HG02759 (cell line): ENCODE measurements around the gene KANK4.

Source experiments
- ATAC-seq: cut with Tn5 transposase; IDR thresholded peaks from one replicate; pipeline ENCODE4 v1.9.1; 2021; ENCODE audit warnings: mild to moderate bottlenecking, moderate library complexity; ENCODE audit not compliant: unreplicated experiment

KANK4 gene

DNA sequence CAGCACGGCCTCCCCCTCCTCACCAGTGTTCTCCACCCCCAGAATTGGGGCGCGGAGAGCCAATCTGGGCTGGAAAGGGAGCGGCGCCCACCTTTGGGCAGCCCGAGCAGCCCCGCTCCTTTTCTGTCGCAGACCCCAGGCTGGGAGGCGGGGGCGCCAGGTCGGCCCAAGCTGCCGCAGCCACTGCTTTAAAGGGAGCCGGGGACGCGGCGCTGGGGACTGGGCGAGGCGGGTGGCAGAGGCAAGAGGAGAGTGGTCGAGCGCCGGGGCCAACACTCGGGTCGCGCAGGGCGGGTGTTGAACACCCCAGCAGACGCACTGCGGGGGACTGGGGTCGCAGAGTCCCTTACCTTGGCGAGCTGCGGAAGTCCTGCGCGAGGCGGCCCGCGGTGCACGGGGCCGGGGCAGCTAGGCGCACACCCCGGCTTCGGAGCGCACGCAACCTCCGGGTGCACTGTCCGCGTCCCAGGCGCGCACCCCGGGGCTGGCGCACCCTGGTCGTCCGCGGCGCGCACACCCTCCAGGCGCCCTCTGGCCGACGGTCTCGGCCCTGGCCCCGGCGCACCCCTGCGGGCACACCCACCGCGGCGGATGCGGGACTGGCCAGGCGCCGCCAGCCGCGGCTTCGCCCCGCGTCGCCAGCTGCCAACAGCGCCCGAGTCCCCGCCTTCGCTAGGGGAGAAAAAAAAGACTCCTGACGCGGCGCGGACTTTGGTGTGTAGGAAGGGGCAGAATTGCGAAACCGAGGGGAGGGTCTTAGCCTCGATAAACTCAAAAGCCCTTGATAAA, at the start of gene KANK4:
TSS of gene KANK4 (minus strand) at position 679 of the 789 bp plus-strand sequence. CDS start 37,870 bp downstream, outside the sequence.
- ATAC-seq = no peak

DNA sequence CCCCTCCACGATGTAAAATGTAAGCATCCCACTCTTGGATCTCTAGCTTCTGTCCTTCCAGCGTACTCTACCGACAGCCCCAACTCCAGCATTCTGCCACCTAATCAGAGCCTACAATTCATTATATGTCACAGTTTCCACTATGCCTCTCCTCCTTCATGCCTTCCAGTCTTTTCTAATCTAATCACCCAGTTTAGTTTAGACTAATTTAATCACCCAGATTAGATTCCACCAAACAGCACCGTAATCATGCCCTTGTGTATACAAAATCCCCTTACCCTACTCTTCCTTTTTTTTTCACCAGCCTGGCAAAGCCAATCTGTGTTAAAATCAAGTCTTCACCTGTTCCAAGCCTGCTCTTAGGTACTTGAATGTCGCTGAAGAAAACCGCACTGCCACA, 49.8 kb upstream of the KANK4 start:
- no peak for ATAC-seq

DNA sequence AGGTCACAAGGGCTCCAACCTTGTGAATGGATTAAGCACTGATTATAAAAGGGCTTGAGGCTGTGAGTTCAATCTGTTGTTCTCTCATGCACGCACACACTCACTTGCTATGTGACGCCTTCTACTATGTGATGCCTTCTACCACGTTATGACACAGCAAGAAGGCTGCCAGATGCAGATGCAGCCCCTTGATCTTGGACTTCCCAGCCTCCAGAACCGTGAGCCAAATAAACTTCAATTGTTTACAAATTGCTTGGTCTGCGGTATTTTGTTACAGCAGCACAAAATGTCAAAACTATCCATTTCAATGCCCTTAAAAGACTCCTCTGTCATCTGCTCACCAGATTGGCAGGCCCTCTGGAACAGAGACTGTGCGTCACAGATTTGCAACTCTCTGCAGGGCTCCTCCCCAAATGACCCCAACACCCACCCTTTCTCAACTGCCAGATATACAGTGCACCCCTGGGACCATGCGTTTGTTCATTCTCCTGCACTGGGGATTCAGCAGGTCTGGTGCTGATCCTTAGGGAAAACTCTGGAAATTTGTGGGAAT, 47.8 kb upstream of the KANK4 start:
- ATAC-seq = no peak

DNA sequence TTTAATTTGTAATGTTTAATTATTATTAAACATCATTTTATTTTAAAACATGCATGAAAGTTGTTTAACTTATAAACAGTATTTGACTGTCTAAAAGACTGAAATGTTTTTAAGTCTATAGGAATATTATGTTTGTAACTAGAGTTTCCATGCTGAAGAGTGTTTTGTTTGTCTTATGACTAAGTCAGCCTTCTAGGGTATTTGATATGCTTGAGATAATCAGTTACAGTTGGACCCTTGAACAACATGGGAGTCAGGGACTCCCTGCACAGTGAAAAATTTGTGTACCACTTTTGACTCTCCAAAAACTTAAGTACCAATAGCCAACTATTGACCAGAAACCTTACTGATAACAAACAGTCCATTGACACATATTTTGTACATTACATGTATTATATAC, 45.5 kb upstream of the KANK4 start:
- ATAC-seq = no peak

DNA sequence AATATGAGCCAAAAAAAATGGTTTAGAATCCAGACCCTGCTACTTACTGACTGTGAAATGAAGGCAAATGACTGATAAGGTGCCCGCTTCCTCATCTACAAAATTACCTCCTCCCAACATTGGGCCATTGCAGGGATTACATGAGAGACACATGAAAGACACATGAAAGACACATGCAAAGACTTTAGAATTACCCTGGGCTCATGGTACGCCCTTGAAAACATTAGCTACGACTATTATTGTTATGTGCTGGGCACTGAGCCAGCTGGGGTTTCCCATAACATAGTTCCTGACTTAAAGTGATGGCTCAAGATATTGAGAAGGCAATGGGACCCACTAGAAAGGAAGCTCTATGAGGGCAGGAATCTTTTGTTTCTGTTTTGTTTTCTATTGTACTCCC, 43.7 kb upstream of the KANK4 start:
- ATAC-seq = no peak

DNA sequence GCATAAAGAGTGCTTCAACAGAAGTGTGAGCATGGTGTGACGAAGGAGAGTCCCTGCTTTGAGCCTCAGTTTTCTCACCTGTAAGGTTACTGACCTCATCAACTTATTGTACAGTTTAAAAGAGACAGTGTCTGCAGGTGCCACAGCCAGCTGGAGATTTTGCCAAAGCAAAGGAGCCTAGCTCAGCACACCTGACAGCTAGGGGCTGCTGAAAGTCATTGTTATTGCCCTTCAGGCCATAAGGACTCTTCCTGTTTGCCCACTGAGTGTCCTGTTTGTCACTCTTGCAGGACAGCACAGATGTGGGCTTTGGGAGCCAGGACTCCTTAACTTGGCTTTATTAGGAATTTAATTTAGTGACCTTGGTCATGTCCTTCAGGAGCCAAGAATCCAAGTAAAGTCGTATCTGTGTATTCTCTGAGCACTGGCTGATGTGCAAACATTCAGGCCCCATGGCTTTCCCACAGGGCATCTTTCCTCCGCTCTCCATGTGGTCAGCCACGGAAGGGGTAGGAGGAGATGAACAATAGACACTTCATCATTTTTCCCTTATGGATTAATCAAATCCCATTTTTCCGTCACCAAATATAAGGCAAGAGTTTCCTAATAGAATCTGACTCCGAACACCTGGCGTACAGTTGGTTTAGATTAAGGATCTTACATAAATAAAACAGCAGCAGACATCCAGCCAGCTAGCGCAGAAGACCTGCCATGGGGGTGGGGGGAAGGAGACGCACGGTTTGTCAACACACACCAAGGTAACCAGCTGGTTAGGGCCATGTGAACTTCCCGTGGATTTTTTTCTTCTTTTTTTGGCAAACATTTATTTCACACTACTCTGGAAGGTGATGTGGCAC, 43.1 kb upstream of the KANK4 start:
- no peak for ATAC-seq

DNA sequence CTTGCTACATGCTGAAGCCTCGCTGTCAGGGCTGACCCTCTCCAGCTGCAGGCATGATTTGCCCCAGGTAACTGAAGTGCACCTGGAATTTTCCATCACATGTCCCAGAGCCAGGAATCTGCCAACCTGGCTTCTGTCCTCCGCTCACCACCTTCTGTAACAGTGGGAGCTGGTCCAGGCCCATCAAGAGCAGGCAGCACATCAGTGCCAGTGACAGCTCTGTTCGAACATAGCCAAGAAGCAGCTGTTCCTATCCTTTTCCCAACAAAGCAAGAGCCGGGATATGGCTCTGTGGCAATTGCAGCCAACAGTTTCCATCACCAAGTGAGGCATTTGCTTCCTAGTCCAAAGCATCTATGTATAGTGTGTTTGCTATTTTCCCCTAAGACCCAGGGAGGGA, 42.2 kb upstream of the KANK4 start:
- no peak for ATAC-seq

DNA sequence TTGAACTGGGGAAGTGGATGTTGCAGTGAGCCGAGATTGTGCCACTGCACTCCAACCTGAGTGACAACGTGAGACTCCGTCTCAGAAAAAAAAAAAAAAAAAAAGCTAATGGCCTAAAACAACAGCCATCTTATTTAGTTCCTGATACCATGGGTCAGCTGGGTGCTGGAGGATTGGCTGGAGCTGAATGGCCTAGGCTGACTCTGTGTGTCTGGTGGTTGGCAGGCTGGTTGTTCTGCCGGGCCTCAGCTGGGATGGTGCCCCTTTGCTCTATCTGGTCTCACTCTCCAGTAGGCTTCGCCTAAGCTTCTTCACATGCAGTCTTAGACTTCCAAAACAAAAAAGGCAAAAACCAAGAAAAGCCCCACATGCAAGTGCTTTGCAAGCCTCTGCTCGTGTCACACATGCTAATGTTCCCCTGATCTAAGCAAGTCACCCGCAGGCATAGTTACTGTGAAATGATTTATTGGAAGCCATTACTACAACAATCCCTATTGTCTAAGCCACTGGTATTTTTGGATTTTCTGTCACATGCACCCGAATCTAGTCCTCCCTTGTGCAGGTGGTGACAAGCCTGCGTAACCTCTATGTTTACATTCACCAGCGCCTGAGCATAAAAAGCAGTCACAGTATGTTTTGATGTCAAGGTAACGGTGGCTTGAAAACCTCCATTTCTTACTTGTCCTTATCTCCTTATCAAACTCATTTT, 39.6 kb upstream of the KANK4 start:
- no peak for ATAC-seq

DNA sequence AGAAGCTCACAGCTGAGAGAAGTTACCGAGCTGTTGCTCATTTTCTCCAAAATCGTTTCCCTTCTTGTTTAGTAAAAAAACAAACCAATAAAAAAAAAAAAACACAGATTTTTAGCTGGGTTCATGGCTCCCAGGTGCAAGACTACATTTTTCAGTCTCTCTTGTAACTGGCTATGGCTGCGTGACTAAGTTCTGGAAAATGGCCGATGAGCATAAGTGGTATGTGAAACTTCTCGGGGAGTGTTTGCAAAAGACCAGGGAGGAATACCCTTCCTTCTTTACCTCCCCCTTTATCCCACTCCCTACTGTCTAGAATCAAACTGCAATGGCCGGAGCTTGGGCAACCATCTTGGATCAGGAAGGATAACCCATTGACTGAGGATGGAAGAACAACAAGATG, 38.7 kb upstream of the KANK4 start:
- no peak for ATAC-seq

DNA sequence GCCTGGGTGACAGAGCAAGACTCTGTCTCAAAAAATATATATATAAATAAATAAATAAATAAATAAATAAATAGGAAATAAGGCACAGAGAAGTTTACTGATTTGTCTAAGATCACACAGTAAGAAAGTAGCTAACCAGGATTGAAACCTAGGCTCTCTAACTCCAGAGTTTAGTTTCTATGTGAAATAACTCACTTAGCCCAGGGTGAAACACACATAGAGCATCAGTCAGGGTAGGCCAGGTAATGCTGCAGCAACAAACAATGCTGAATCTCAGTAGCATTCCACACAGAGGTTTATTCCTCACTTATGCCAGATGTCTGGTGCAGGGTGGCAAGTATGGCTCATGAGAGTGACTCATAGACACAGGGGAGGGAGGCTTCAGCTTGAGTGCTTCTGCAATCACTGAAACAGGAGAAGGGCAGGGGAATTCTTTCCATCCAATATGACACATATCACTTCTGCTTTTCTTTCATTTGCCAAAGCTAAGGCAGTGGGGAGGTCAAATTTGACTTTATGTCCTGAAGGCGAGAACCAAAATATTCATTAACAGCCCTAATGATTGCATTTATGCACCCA, 37.1 kb upstream of the KANK4 start:
- peak; percentile 75 for ATAC-seq

DNA sequence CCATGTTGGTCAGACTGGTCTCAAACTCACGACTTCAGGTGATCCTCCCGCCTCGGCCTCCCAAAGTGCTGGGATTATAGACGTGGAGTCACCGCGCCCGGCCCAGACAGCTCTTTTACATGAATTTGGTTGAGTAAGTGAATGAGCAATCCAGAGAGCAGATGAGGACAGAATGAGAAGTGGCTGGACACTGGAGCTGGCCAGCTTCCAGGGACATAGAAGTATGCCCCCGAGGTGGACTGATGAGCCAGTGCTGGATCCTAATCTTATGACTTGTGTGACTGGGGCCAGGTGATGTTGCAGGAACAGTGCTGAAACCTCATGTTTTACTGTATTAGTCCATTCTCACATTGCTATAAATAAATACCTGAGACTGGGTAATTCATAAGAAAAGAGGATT, 35.9 kb upstream of the KANK4 start:
- no peak for ATAC-seq

DNA sequence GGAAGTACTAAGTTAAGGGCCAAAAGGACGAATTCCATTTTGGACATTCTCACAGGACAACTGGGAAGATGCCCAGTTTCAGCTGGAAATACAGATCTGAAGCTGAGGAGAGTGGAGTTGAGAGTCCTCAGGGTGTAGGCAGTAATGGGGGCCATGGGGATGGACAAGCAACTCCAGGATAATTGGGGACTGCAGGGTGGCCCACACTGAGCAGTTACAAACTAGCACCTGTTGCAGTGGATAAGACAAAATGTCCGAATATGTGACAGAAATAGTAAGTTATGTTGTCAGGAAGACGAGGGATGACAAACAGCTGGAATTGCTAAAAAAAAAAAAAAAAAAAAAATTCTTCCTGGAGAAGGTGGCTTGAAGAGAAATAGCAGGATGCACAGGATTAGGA, 34.6 kb upstream of the KANK4 start:
- no peak for ATAC-seq

DNA sequence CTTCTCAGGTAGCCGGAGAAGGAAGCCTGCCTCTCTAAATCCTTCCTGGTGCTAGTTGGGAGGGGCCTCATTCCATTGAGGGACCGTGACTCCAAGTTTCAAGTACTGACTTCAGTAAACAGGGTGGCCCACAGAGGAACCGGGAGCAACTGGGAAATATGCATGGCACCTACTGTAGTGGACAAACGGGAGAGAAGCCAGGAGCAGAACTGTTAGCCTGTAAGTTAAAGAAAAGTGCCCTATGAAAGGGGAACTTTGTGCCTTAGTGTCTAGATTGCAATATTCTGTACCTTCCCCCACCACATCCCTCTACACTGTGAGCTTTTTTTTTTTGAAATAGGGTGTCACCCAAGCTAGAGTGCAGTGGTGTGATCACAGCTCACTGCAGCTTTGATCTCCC, 33.2 kb upstream of the KANK4 start:
- ATAC-seq = no peak

DNA sequence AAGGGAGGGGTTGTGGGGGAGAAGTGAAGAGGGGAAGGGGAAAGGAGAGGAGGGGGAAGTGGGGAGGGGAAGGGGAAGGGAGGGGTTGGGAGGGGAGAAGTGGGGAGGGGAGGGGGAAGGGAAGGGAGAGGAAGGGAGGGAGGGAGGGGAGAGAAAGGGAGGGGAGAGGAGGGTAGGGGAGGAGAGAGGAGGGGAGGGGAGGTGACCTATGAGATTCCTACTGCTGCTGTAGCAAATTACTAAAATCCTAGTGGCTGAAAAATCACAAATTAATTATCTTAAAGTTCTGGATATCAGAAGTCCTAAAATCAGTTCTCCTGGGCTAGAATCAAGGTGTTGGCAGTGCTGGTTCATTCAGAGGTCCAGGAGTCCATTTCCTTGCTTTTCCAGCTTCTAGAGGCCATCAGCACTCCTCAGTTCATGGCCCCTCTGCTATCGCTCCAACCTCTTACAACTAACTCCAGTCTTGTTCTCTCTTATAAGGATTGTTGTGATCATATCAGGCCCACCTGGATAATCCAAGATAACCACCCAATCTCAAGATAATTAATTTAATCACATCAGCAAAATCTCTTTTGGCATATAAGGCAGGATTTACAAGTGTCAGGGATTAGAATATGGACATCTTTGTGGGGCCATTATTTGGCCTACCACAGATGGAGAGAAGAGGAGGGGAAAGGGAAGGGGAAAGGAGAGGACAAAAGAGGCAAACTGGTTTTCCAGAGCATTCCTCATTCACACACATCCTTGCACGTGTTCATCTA, 30.4 kb upstream of the KANK4 start:
- ATAC-seq = no peak

DNA sequence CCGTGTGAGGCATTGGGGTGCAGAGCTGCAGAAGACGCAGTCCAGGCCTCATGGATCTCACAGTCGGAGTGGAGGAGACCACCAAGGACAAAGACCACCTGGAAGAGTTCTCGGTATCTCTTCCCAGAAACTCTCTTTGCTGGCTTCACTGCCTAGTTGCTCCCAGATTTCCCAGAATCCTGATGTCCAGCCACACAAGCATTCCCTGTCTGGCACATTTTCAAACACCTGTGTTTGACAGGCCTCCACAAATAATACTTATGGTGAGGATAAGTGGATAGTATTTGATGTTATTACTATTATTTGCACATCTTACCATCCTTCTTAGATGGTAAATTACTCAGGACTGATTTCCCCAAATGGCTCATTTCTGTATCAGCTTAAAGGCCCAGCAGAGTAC, 27.7 kb upstream of the KANK4 start:
- ATAC-seq = no peak

DNA sequence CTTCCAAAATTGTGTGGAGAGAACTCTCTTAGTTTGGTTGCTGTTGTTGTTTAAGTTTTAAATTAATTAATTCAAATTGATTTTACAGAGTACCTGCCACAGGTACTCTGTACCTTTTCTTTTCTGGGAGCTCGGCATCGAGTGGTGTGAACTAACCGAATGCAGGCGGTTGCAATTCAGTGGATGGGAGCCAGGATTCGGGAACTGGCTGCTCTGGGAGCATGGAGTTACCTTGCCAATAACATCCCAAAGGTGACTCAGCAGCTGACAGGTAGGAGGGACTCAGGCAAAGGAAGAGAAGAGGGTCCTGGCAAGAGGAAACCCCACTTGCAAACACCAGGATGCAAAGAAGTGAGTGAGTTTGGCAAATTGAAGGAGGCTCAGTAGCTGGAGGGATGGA, 24.7 kb upstream of the KANK4 start:
- no peak for ATAC-seq

DNA sequence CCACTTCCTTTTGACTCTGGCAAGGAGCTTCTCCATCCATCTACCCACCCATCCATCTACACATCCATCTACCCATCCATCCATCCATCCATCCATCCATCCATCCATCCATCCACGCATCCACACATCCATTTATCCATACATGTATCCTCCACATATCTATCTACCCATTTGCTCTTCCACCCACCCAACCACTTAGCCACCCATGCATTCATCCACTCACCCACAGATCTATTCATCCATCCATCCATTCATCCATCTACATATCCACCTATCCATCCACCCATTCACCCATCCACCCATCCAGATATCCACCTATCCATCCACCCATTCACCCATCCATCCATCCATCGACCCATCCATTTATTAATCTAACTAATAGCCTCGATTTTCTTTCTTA, 23.0 kb upstream of the KANK4 start:
- no peak for ATAC-seq

DNA sequence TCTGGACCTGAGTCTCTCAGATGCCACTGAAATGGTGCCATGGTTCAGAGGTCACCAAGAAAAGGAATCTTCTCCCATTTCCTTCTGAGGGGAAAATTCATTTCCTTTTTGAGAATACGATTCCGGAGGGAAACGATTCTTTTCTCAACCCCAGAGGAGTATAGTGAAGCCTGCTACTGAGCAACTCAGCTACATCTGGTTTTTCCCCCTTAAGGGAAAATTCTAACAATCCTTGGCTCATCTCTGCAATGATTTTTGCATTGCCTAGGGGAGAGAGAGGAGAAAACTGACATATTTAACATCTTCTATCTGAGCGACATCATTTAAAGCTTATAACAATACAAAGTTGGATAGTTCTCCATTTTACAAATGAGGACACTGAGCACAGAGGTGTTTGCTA, 22.4 kb upstream of the KANK4 start:
- ATAC-seq = no peak

DNA sequence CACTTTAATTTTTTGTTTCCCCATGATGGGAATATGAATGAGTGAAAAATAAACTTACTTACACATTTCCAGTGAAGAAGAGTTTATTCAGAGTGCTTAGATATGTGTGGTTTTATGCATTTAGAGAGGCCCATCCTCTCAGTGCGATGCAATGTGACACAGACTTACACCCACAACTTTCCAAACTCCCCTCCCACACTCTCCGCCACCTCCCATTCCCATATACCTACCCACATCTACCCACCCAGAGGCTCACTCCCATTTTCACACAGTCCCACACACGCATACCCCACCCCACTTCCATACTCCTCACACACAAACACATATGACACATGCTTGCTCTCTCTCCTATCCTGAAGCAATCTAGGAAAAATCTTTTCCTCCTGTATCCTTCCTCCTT, 21.9 kb upstream of the KANK4 start:
- no peak for ATAC-seq
